GM12865 (cell line): ENCODE measurements around the gene NRN1.

Source experiments
- DNase-seq: peaks from one replicate; pipeline ENCODE4 v3.0.0; 2010; ENCODE audit warnings: low read depth
- H3K4me3 ChIP-seq: 2 replicates; pipeline ENCODE4 v1.5.1; 2011; ENCODE audit warnings: mild to moderate bottlenecking, low read depth, low read length, control low read depth
- CTCF ChIP-seq: IDR thresholded peaks from 2 replicates; pipeline ENCODE4 v1.5.1; 2011; ENCODE audit warnings: low read length, control low read depth, low read depth, inconsistent platforms; ENCODE audit not compliant: insufficient read depth; ENCODE audit errors: missing control alignments

Gene NRN1

DNA sequence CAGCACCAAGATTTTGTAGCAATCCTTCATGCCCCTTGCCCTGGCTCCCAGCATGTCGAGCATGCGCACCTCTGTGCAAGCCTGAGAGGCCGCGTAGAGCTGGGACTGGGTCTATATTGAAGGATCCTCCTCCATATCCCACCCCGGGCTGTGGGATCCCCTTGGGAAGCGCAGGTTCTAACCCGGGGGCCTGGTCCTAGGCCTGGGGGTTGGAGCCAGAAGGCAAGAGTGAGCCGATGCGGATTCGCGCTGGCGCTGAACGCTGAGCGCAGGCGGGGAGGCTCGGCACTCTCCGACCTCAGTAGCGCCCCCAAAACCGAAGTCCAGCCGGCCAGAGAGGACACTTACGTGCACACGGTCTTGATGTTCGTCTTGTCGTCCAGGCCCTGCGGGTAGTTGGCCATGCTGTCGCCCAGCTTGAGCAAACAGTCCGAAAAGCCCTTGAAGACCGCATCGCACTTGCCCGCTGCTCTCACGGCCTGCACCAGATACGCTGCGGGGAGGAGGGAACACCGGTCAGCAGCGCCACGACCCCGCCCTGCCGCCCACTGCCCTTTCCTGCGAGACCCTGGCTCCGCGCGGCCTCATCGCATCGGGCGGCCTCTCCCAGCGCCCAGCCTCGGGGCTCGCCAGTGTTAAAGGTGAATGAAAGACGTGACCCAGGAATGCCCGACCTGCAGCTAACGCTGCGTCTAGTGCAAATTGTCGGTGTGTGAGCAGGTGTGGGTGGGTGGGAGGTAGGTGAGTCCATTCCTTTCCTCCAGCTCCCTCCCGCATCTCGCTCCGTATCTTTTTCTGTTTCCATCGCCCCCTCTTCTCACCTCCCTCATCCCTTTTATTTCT, 4.5 kb downstream of the NRN1 start:
- no peak for DNase-seq
- no peak for TF ChIP-seq CTCF
- no peak overlapping the region for H3K4me3 ChIP-seq

DNA sequence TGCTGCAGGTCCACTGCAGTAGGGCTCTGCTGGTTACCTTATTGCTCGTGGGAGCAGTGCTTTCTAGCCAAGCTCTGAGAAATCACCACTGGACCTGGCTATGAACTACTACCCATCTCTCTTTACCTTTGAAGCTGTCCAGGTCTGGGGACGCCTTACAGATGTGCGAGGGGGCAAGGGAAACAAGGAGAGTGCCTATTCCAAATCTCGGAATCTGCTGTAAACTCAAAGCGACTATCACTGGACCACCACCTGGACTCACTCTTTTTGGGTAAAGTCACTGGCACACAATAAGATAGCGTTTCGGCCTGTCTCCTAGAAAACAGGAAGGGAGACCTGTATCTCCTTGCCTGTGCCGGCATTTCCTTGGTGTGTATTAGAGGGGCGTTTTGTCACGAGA, 5.3 kb downstream of the NRN1 start:
- no peak for TF ChIP-seq CTCF
- H3K4me3 ChIP-seq: no peak overlapping the region
- DNase-seq: no peak

DNA sequence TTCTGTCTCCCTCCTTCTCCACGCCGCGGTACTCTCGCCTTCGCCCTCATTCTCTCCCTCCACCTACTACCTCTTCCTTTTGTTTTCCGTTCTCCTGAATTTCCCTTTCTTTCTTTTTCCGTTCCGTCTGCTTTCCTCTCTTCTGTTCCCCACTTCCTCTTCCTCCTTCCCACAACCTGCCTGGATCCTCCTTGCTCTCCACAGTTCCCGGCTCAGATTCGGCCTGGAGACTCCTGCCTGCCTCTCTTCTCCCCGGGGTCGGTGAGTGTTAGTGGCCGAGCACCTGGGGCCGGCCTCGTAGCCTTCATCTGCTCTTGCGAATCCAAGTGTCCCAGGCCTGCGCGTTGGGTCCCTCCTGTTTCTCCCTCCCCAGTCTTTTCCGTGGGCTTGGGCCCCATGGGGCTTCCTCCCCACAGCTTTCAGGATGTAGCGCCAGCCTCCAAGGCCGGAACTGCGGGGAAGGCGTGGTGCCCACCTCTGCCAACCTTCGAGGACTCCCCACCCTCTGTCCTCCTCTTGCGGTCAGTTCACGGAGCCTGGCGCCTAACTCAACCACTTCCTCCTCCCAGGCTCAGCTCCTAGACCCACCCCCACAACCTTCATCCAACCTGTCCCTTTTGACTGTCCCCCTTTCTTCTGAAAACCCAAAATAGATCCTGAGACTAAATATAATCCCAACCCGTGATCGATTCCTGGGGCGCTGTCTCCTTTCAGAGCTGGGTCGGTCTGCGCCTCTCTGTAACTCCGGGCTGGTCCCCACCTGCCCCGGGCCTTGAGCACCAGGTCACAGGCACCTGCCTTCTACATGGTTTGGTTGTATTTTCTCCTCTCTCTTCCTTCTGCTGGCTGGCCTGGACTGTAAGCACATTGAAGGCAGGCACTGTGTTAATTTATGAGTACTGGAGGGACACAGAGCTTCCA, 6.8 kb downstream of the NRN1 start:
- no peak for TF ChIP-seq CTCF
- no peak for DNase-seq
- no peak overlapping the region for H3K4me3 ChIP-seq

DNA sequence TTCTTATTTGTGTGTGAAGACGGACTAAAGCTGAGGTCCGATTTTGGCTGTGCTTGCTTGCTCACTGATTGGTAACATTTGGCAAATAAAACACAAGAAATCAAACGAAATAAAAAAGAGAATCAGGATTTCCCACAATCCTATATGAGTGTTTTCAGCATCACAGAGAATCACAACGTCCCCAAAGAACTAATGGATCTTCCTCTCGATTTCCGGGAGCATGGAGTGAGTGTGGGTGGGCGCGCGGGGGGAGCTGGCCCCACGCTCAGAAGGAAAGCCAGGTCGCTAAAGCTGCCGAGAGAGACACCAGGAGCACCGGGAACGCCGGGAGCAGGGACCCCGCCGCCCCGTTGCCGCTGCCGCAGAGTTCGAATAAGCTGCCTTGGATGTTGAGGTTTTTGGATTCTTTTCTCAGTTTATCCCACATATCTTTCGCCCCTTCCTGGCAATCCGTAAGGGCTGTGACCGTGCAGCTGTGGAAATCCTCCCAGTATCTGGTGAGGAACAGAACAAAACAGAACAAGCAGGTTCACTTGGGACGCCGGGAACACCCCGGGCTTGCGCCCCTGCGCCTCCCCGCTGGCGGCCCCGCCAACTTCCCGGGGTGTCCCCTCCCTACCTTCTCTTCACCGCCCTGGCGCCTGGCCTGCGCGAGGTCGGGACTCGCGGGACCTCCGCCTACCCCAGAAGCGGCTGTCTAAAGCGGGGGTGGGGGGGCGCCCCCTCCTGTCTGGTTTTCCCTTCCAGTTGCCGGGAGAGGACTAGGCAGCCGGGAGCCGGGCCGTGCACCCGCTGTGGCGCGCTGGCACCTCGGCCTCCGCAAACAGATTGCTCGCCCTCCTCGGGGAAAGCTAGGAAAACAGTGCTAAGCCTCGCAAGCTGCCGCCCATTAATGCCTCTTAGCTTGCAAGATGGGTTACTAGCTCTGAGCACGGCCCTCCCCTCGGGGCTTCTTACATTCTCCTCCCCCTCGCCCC, 7.7 kb downstream of the NRN1 start:
- no peak for DNase-seq
- TF ChIP-seq CTCF: no peak
- no peak overlapping the region for H3K4me3 ChIP-seq

- TF ChIP-seq CTCF: no peak
- no peak for DNase-seq
- no peak overlapping the region for H3K4me3 ChIP-seq
Measured at GRCh38 chr6:5998236-5998635, 8.5 kb downstream of the NRN1 start.

DNA sequence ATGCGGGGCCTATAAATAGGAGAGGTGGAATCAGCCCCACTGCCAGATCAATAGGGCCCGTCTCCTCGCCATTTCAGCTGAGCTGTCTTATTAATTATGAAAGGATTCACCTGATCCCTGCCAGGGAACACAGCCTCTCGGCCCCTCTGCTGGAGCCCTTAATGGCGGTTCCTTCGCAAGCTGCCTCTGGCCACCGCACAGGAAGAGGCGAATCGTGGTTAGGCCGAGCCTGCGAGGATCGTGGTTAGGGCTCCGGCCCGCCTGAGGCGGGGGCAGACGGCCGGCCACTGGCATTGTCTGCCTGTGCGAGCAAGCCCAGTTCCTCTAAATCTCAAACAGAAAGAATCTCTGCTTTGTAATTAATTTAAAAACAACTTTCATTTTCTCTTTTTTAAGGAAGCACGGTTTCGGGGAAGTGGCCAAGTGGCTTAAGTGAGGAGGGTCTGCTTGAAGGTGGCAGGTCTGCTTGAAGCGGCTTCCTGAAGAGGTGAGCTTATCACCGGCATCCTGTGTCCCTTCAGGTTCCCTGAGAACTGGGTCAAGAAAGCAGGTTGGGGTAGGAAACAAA, 9.2 kb downstream of the NRN1 start:
- TF ChIP-seq CTCF: no peak
- peak overlapping the region; percentile 54 for H3K4me3 ChIP-seq
- DNase-seq: peak; percentile 23
